Immature natural killer cell (primary cell): ENCODE data around the gene ELMO1. TPM values are rescaled to one million over a fixed set of nuclear protein-coding genes. Genes with fewer than 3 reads are reported as not detected.

Experiments used
- DNase-seq, 3 donors: peaks; one replicate each; pipeline ENCODE4 v3.0.0; 2022; ENCODE audit warnings: mixed read lengths in 1 of 3
- H3K27ac Mint-ChIP-seq, 6 donors: one replicate each; pipeline ENCODE4 v1.8.0; 2020; ENCODE audit warnings: mixed read lengths in 6 of 6, mild to moderate bottlenecking in 5 of 6, inconsistent platforms in 4 of 6, moderate library complexity in 3 of 6
- H3K27me3 Mint-ChIP-seq, 3 donors: one replicate each; pipeline ENCODE4 v1.8.0; 2020 to 2021; ENCODE audit warnings: low read depth in 3 of 3, mild to moderate bottlenecking in 3 of 3, mixed read lengths in 3 of 3, moderate library complexity in 3 of 3, inconsistent platforms in 1 of 3
- H3K36me3 Mint-ChIP-seq, 3 donors: one replicate each; pipeline ENCODE4 v1.8.0; 2020; ENCODE audit warnings: mixed read lengths in 3 of 3, inconsistent platforms in 2 of 3, mild to moderate bottlenecking in 2 of 3
- H3K4me1 Mint-ChIP-seq, 2 donors: one replicate each; pipeline ENCODE4 v1.8.0; 2020; ENCODE audit warnings: inconsistent platforms in 2 of 2, mild to moderate bottlenecking in 2 of 2, mixed read lengths in 2 of 2, moderate library complexity in 1 of 2
- H3K4me3 Mint-ChIP-seq, 5 donors: one replicate each; pipeline ENCODE4 v1.8.0; 2020; ENCODE audit warnings: mild to moderate bottlenecking in 5 of 5, mixed read lengths in 5 of 5, inconsistent platforms in 3 of 5, moderate library complexity in 3 of 5
- H3K9me3 Mint-ChIP-seq, 6 donors: one replicate each; pipeline ENCODE4 v1.8.0; 2020; ENCODE audit warnings: mild to moderate bottlenecking in 6 of 6, mixed read lengths in 6 of 6, inconsistent platforms in 4 of 6, moderate library complexity in 3 of 6
- polyA plus RNA-seq, 3 donors: library from polyadenylated mRNA; unstranded; fragments of 300-500 nt; fragmentation: Illumina TruSeq; gene quantifications; one replicate each; pipeline ENCODE4 v1.2.3, GENCODE V29; 2021

Gene ELMO1
- polyA plus RNA-seq, 3 donors from 2014 or later, result 31.9 to 65.9 (median 53.1) TPM

DNA sequence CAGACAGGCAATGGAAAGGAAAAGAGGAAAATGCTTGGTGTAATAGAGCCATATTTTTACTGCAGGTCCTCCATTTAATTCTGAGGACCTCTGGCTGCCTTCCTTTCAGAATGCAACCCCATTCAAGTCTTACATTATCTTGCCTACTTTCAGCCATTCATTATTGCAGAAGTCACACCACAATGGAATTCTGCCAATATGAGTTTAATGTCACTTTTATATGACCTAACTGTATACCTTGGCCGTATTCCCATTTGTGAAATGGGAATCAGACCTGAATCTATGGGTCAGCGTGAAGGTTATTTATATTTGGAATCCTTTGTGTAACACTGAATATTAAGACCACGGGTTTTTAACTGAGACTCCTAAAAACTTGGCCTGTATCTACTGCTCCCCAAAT lies 482.6 kb downstream of the ELMO1 start:
- H3K4me3 Mint-ChIP-seq, result no peak overlapping the region
- peaks cover 53 to 81% of the 10 kb centered on the region in 2 donors for H3K4me1 Mint-ChIP-seq
- H3K9me3 Mint-ChIP-seq, result peaks cover 0 to 4% (median 0%) of the 10 kb centered on the region in 6 donors
- peaks cover 8 to 21% (median 16%) of the 10 kb centered on the region in 3 donors for H3K36me3 Mint-ChIP-seq
- H3K27me3 Mint-ChIP-seq, result peaks cover 0 to 4% (median 2%) of the 10 kb centered on the region in 3 donors
- DNase-seq, result no peak
- H3K27ac Mint-ChIP-seq, result peak overlapping the region in 4 of 6 donors; percentile 51 to 71 (median 56)

DNA sequence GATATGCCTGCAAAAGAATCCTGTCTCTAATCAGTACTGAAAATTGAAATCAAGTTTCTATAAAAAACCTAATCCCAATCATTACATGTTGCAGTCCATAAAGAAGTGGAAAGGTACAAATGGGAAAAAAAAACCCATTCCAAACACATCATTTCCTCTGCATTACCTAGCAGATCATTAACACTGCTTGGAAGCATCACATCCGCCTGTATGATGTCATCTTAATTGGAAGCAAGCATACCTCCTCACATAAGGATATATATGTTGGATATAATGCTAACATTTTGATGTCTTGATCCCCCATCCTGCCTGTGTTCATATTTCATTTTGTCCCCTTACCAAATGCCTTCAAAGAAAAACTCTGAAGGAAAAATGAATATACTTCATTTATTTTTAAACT lies 483.0 kb downstream of the ELMO1 start:
- H3K9me3 Mint-ChIP-seq, result peaks cover 0 to 4% (median 0%) of the 10 kb centered on the region in 6 donors
- H3K36me3 Mint-ChIP-seq, result peaks cover 8 to 19% (median 18%) of the 10 kb centered on the region in 3 donors
- peaks cover 52 to 81% of the 10 kb centered on the region in 2 donors for H3K4me1 Mint-ChIP-seq
- H3K27ac Mint-ChIP-seq, result peak overlapping the region in 4 of 6 donors; percentile 14 to 51 (median 35)
- H3K27me3 Mint-ChIP-seq, result peaks cover 0 to 3% (median 2%) of the 10 kb centered on the region in 3 donors
- no peak overlapping the region for H3K4me3 Mint-ChIP-seq
- DNase-seq, result no peak

DNA sequence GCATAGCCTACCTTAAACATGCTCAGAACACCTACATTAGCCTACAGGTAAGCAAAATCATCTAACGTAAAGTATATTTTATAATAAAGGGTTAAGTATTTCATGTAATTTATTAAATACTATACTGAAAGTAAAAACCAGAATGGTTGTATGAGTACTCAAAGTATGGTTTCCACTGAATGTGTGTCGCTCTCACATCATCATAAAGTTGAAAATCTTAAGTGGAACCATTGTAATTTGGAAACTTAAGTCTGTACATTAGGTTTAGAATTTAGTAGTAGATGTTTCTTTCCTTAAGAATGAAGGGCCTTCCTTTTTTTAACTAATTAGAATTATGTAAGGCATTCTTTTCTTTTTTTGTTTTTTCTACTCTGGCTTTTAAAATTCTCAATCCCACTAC lies 484.4 kb downstream of the ELMO1 start:
- Mint-ChIP-seq H3K4me3 (no peak overlapping the region), H3K27ac (peak overlapping the region in 5 of 6 donors; percentile 38 to 89 (median 73)), H3K36me3 (peaks cover 8 to 20% (median 17%) of the 10 kb centered on the region in 3 donors), H3K9me3 (peaks cover 0 to 4% (median 0%) of the 10 kb centered on the region in 6 donors), H3K27me3 (peaks cover 0 to under 1% (median under 1%) of the 10 kb centered on the region in 3 donors), H3K4me1 (peaks cover 40 to 76% of the 10 kb centered on the region in 2 donors)
- no peak for DNase-seq

DNA sequence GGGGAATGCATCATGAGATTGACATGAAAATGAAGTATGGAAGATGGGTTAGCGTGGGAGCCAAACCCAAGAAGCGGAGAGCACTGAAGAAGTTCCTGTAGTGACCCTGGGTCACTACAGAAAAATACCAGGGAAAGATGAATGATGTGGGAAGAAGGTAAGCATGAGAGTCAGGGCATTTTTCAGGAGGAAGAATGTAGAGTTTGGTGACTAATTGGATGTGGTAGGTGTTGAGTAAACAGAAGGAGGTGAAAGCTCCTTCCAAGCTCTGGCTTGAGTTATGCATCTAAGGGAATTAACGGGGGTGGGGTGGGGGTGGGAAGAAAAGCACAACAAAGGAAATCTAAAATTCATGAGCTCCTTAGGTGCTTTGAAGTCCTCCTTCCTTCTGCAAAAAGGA lies 486.3 kb downstream of the ELMO1 start:
- H3K27me3 Mint-ChIP-seq, result no peaks in the 10 kb centered on the region
- H3K27ac Mint-ChIP-seq, result peak overlapping the region in 1 of 6 donors; percentile 42
- peaks cover 0 to 3% (median 0%) of the 10 kb centered on the region in 6 donors for H3K9me3 Mint-ChIP-seq
- DNase-seq, result no peak
- peaks cover 31 to 57% of the 10 kb centered on the region in 2 donors for H3K4me1 Mint-ChIP-seq
- no peak overlapping the region for H3K4me3 Mint-ChIP-seq
- peaks cover 6 to 16% (median 15%) of the 10 kb centered on the region in 3 donors for H3K36me3 Mint-ChIP-seq

DNA sequence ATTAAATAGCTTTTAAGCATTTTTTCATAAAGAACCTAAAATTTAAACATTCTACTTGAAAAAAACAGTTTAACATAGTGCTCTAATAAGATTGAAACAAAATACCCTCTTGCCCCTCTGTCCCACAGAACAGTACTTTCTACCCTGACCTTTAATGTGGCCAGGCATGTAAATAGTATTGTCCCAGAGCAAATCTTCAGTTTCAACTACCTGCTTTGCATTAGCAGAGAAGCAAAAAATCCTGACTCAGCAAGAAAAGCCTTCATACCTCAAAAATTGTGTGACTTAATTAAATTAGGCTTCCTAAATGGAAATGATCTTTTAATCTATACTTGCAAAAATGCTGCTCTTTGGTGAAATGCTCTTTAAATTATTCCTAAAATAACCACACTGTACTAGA lies 487.0 kb downstream of the ELMO1 start:
- peaks cover 4 to 14% (median 12%) of the 10 kb centered on the region in 3 donors for H3K36me3 Mint-ChIP-seq
- H3K4me3 Mint-ChIP-seq, result no peak overlapping the region

DNA sequence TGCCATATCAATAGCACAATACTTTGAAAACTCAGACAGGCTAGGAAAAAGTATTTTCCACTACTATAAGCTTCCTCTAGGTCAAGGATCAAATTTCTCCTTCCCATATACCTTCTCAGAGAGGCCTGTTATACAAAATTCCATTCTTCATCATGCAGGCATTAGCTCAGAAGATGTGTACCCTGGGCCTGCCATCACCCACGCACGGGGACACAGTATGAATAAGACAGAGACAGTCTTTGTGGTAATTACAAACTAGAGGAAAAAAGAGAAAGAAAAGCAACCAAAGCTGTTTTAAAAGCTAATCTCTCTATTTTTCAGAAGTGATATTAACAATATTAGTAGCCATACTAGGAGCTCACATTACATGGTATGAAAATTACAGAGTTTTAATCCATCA lies 487.6 kb downstream of the ELMO1 start:
- no peak for DNase-seq
- Mint-ChIP-seq H3K4me1 (peaks cover 25 to 44% of the 10 kb centered on the region in 2 donors), H3K4me3 (no peak overlapping the region)

More for the DNA sequence above, 487.0 kb downstream of the ELMO1 start:
- Mint-ChIP-seq H3K27ac (peak overlapping the region in 1 of 6 donors; percentile 9), H3K27me3 (no peaks in the 10 kb centered on the region), H3K4me1 (peaks cover 26 to 50% of the 10 kb centered on the region in 2 donors), H3K9me3 (no peaks in the 10 kb centered on the region)
- DNase-seq, result no peak

DNA sequence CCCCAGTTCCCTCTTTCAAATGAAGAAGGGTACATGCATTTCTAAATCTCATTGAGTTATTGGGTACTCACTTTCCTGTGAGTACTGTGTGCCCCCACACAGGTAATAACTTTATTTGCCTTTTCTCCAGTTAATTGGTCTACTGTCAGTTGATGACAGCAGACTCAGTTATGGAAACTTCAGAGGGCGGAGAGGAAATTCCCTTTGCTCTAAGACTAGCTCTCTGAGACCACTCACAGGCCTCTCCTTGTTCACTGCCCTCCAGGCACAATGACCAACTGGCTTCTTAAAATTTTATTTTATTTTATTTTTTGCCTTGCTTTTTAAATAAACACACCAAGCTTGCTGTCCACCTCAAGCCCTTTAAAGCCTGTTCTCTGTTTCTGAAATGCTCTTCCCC lies 488.6 kb downstream of the ELMO1 start:
- Mint-ChIP-seq H3K27ac (peak overlapping the region in 2 of 6 donors; percentile 14 to 45), H3K27me3 (no peaks in the 10 kb centered on the region), H3K4me3 (no peak overlapping the region), H3K36me3 (peaks cover 4 to 21% (median 18%) of the 10 kb centered on the region in 3 donors), H3K9me3 (peaks cover 0 to 2% (median 0%) of the 10 kb centered on the region in 6 donors), H3K4me1 (peaks cover 21 to 35% of the 10 kb centered on the region in 2 donors)
- no peak for DNase-seq

More for the DNA sequence above, 487.6 kb downstream of the ELMO1 start:
- H3K9me3 Mint-ChIP-seq, result no peaks in the 10 kb centered on the region
- H3K27me3 Mint-ChIP-seq, result no peaks in the 10 kb centered on the region
- H3K36me3 Mint-ChIP-seq, result peaks cover 4 to 17% (median 14%) of the 10 kb centered on the region in 3 donors
- H3K27ac Mint-ChIP-seq, result peak overlapping the region in 1 of 6 donors; percentile 75

DNA sequence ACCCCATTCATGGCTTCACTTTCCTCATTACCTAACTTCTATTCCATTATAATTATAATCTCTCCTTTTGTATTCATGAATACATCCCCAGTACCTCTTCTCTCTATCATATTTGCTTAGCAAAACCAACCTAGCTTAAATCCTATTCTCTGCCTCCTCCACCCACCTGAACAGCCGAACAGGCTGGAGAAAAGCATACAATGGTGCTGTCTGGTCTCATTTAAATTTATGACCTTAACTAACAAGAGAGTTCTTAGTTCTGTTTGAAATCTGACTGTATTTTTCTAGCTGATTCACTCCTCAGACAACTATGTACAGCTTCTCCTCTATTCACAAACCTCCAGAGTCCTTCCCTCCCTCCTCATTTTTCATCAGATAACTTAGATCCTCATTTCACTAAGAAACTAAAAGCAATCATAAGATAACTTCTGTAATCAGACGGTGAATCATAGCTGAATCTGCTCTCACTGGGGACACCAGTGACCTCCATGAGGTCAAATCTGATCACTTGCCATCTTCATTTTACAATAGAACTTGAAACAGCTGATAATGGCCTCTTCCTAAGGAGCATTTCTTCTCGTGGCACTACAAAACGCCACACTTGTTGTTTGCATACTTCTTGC lies 490.4 kb downstream of the ELMO1 start:
- peaks cover 0 to 5% (median 0%) of the 10 kb centered on the region in 6 donors for H3K9me3 Mint-ChIP-seq
- DNase-seq, result no peak
- H3K27me3 Mint-ChIP-seq, result no peaks in the 10 kb centered on the region
- no peak overlapping the region for H3K27ac Mint-ChIP-seq
- peaks cover 18 to 27% of the 10 kb centered on the region in 2 donors for H3K4me1 Mint-ChIP-seq
- H3K36me3 Mint-ChIP-seq, result peaks cover 4 to 21% (median 18%) of the 10 kb centered on the region in 3 donors
- H3K4me3 Mint-ChIP-seq, result no peak overlapping the region

DNA sequence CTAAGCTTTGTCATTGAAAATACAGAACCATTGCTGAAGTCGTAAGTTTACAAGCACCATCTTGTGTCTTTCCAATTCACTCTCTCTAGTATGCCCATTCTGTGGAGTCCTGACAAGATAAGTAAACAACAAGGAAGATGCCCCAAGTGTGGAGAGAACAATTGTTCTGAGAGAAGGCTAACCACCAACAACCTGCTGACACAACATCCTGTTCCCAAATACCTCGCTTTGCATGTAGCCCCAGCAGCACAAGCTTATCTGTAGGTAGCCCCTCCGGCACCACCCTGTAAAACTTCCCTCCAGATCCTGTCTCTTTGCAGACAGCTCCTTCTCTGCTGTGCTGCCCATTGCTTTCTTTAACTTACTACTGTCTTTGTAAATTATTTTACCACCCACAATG lies 491.0 kb downstream of the ELMO1 start:
- Mint-ChIP-seq H3K4me3 (no peak overlapping the region), H3K27ac (no peak overlapping the region), H3K4me1 (peaks cover 18 to 26% of the 10 kb centered on the region in 2 donors), H3K27me3 (no peaks in the 10 kb centered on the region), H3K9me3 (peaks cover 0 to 5% (median 0%) of the 10 kb centered on the region in 6 donors), H3K36me3 (peaks cover 4 to 19% (median 16%) of the 10 kb centered on the region in 3 donors)
- DNase-seq, result no peak

DNA sequence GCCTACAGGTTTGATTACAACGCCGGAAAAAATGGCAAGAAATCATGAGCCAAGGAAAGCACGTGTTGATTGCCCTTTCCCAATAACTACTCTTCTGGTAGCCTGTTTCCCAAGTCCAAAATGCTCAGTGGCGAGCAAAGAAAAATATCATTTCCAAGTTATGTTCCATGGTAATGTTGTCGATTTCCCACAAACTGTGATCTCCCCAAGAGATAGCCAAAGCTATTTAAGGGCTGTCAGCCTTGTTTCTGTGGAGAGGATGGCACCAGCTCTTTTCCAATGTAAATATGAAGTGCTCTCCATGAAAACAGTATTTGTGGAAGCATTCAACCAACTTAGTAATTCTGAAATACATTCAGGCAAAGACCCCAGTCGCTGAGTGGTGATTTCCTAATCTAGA lies 491.9 kb downstream of the ELMO1 start:
- Mint-ChIP-seq H3K4me3 (no peak overlapping the region), H3K27me3 (no peaks in the 10 kb centered on the region), H3K36me3 (peaks cover 0 to 20% (median 14%) of the 10 kb centered on the region in 3 donors), H3K4me1 (peaks cover 12 to 26% of the 10 kb centered on the region in 2 donors), H3K27ac (no peak overlapping the region), H3K9me3 (peaks cover 0 to 5% (median 0%) of the 10 kb centered on the region in 6 donors)
- no peak for DNase-seq

DNA sequence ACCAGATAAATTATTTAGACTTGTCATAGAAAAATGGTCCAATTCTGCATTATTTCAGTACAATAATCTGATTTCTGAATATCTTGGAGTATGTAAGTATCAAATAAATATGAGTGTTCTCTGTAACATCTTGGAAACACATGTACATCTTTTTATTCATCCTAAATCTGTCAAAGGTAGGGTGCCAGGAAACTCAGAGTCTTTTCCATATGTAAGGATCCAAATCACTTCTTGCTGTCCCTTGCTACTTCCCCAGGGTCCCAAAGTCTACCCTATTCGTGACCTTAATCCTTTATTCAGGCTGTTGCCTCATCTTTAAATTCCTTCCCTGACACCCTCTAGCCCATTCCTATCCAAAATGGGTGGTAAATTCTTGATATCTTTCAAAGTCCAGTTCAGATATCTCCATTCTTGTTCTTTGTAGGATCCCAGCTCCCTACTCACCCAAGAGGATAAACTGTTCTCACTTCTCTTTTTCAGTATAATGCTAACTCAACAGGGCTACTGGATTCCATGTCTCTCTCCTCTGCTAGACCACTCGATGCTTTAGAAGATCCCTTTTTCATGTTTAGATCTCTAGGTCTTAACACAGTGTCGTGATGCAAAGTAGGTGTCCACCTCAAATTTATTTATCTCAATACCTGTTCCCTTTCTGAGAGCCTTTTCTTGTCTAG lies 493.1 kb downstream of the ELMO1 start:
- no peak for DNase-seq
- Mint-ChIP-seq H3K36me3 (peaks cover 9 to 29% (median 21%) of the 10 kb centered on the region in 3 donors), H3K4me3 (no peak overlapping the region), H3K27me3 (no peaks in the 10 kb centered on the region), H3K9me3 (peaks cover 0 to 5% (median 0%) of the 10 kb centered on the region in 6 donors), H3K27ac (peak overlapping the region in 3 of 6 donors; percentile 42 to 77 (median 74)), H3K4me1 (peaks cover 19 to 30% of the 10 kb centered on the region in 2 donors)

DNA sequence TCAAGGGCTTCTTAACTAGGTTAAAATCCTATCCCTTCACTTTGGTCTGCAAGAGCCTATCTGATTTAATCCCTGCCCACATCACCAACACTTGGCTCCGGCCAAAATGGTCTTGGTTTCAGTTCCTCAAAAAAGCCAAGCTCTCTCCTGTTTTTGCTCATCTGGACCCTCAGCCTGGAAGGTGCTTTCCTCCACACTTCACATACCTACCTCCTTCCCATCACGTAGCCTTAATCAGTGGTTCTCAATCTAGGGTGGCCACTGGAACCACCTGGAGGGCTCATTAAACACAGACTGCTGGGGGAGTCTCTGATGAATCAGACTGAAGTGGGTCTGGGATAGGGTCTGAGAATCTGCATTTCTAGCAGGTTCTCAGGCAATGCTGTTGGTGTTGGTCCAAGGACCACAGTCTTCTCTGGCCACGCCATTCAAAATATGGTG lies 497.4 kb downstream of the ELMO1 start:
- Mint-ChIP-seq H3K4me3 (no peak overlapping the region), H3K36me3 (peaks cover 20 to 61% (median 56%) of the 10 kb centered on the region in 3 donors), H3K27me3 (peaks cover 0 to 6% (median 3%) of the 10 kb centered on the region in 3 donors), H3K9me3 (peaks cover 0 to 10% (median 3%) of the 10 kb centered on the region in 6 donors), H3K4me1 (peaks cover 36 to 53% of the 10 kb centered on the region in 2 donors), H3K27ac (peak overlapping the region in 4 of 6 donors; percentile 7 to 41 (median 27))
- DNase-seq, result no peak

DNA sequence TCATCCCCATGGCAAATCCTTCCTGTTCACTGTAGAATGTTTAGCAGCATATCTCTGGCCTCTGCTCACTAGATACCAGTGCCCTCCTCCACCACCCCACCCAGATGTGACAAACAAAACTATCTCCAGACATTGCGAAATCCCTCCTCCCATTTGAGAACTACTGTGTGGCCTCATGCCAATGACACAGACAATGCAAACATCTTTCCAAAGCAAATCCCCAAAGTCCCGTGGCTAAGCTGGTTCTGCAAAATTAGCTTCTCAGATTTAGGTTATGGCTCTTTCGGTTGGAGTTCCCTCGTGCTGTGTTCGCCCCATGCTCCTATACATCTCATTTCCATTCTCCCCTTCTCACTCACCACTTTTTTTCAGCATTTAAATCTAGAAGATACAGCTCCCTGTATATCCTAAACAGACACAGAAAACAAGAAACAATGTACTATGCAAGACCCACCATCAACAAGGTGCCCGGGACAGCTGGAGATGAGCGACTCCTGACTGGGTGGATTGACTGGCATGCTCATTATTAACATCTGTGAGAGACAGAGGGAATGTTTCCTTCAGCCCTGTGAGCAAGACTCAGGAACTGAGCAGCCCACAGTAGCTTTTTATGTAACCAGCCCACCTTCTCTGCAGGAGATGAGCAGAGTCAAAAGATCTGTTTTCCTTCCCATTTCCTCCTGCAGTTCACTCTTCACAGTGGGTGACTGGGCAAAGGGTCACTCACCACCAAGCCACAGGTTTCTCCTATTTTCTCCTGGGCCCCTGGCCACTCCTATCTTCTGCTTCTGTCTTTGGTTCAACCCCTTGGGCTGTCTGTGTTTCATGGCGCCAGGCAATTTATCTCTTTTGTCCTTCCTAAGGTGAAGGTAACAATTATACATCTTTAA lies 498.7 kb downstream of the ELMO1 start:
- peaks cover 0 to 6% (median 3%) of the 10 kb centered on the region in 3 donors for H3K27me3 Mint-ChIP-seq
- no peak overlapping the region for H3K4me3 Mint-ChIP-seq
- peak overlapping the region in 4 of 6 donors; percentile 6 to 81 (median 37) for H3K27ac Mint-ChIP-seq
- H3K36me3 Mint-ChIP-seq, result peaks cover 23 to 59% (median 56%) of the 10 kb centered on the region in 3 donors
- peaks cover 0 to 14% (median 5%) of the 10 kb centered on the region in 6 donors for H3K9me3 Mint-ChIP-seq
- H3K4me1 Mint-ChIP-seq, result peaks cover 36 to 67% of the 10 kb centered on the region in 2 donors
- DNase-seq, result no peak
